Naive B cell (primary cell): Measurements from ENCODE around the gene CUX1. TPM values are rescaled to one million over a fixed set of nuclear protein-coding genes. Genes with fewer than 3 reads are reported as not detected.
A peak's percentile ranks its signal among the peaks of the same experiment; 100 is the strongest.
"Not testable (repeated sequence)": the region's sequence is repeated elsewhere in the genome, so short reads cannot be mapped to it uniquely, and the experiment has no call there.

Experiments
- ATAC-seq, 2 donors: fragments of 150-1000 bp; cut with Tn5 transposase; 2 replicates each; pipeline ENCODE4 v1.10.0; 2021; ENCODE audit warnings: low read depth in 2 of 2, mild to moderate bottlenecking in 2 of 2, moderate library complexity in 2 of 2
- DNase-seq: peaks from one replicate; pipeline ENCODE4 v3.0.0; 2022
- H3K27ac Mint-ChIP-seq, 6 donors: one replicate each; pipeline ENCODE4 v1.8.0; 2020 to 2022; ENCODE audit warnings: mild to moderate bottlenecking in 6 of 6, mixed read lengths in 6 of 6, moderate library complexity in 5 of 6, inconsistent platforms in 2 of 6
- H3K27me3 Mint-ChIP-seq, 3 donors: one replicate each; pipeline ENCODE4 v1.8.0; 2021 to 2022; ENCODE audit warnings: mixed read lengths in 3 of 3, mild to moderate bottlenecking in 1 of 3
- H3K36me3 Mint-ChIP-seq, 2 donors: one replicate each; pipeline ENCODE4 v1.8.0; 2020 to 2022; ENCODE audit warnings: mixed read lengths in 2 of 2, inconsistent platforms in 1 of 2, mild to moderate bottlenecking in 1 of 2
- H3K4me1 Mint-ChIP-seq, 3 donors: one replicate each; pipeline ENCODE4 v1.8.0; 2020 to 2022; ENCODE audit warnings: mixed read lengths in 3 of 3, inconsistent platforms in 1 of 3, mild to moderate bottlenecking in 1 of 3, moderate library complexity in 1 of 3
- H3K4me3 Mint-ChIP-seq, 8 donors: one replicate each; pipeline ENCODE4 v1.8.0; 2020 to 2022; ENCODE audit warnings: mild to moderate bottlenecking in 8 of 8, mixed read lengths in 8 of 8, moderate library complexity in 8 of 8, inconsistent platforms in 2 of 8
- H3K9me3 Mint-ChIP-seq, 7 donors: one replicate each; pipeline ENCODE4 v1.8.0; 2020 to 2022; ENCODE audit warnings: mixed read lengths in 7 of 7, mild to moderate bottlenecking in 5 of 7, inconsistent platforms in 2 of 7, moderate library complexity in 1 of 7
- polyA plus RNA-seq, 6 donors: library from polyadenylated mRNA; unstranded; fragments of 300-500 nt; fragmentation: Illumina TruSeq; gene quantifications; one replicate each; pipeline ENCODE4 v1.2.3, GENCODE V29; 2021; ENCODE audit warnings: low read depth in 6 of 6

CUX1 gene
- polyA plus RNA-seq, 6 donors from 2014 or later = 0.66 to 31.5 (median 14.5) TPM

DNA sequence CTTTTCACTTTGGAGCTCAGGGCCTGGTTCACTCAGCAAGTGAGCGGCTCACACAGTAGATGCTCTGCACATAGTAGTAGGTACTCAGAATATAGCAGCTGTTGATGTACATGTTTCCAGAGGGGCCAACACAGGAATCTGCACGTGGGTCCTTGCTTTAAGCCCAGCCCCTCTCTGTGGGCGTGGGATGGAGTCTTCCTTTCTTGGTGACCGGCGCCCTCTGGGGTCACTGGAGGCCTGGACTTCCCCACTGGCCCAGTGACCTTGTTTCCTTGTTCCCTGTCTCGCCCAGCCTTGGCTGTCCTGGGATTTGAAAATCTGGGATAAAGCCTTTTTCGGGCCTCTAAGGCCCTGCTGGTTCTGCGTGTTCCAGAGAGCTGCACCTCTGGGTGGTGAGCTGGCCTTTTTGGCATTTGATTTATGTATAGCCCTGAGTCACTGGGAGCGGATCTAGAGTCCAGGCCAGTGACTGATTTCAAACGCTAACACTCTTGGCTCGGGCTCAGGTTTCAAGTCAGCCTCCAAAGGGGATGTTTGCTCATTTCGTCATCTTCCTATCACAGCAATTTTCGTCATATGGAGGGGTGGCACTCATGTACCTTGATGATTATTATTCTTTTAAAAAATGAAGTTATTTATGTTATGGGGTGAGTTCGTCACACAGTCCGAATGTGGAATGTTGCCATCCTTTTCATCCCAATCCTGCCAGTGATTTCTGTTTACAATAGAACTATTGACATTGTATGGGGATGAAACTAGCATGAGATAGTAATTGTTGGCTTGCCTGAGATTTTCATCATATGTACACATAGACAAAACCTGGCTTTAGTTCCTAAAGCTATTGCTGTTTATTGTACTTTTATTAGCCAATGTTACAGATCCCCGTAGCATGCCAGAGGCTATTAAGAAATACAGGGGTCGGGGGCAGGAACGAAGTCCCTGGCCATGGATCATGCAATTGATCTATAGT, 65.5 kb downstream of the CUX1 start:
- peak overlapping the region in 1 of 6 donors; percentile 15 for H3K27ac Mint-ChIP-seq
- ATAC-seq = no peak
- no peaks in the 10 kb centered on the region for H3K36me3 Mint-ChIP-seq

DNA sequence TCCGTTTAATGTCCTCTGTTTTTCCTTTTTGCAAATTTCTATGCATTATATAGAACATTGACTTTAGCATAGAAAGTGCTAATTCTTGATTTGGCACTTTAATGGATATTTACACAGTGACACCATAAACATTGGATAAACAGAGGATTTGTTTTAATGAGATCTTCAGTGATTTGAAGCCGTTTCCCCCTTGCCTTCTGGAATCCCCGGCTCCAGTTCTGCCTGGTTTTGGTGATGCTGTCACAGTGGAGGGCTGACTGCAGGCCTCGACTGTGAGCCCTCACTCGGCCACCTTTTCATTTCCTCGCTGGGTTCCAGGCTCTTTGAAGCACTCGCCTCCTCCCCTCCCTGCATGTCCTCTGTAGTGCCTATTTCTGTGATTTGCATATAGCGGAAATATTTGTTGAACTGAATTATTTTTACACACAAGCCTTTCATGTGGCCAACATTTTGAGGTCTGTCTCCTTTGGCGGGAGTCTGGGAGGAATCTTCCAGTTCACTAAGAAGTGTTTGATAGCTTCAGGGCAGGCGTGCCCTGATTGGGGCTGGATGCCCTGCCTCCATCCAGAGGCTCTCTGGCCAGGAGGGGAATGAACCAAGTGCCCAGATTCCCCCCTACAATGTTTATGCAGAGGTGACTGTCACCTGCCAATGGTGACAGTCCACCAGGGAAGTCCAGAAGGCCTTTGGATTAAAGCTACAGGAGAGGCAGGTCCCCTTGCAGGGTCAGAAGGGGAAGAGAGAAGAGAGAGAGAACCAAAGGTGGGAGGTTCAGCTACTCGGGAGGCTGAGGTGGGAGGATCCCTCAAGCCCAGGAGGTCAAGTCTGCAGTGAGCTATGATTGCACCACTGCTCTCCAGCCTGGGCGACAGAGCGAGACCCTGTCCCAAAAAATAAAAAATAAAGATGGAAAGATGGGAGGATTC, 67.5 kb downstream of the CUX1 start:
- peak; percentile 19 for DNase-seq
- peak overlapping the region in 7 of 8 donors; percentile 79 to 86 (median 81) for H3K4me3 Mint-ChIP-seq

More for the DNA sequence above, 65.5 kb downstream of the CUX1 start:
- Mint-ChIP-seq H3K4me3 (no peak overlapping the region), H3K27me3 (no peaks in the 10 kb centered on the region), H3K4me1 (peaks cover 60 to 69% (median 68%) of the 10 kb centered on the region in 3 donors), H3K9me3 (no peaks in the 10 kb centered on the region)
- no peak for DNase-seq

GRCh38 chr7:101885597-101885955, 68.2 kb downstream of the CUX1 start:
- Mint-ChIP-seq H3K36me3 (no peaks in the 10 kb centered on the region), H3K9me3 (no peaks in the 10 kb centered on the region), H3K27me3 (no peaks in the 10 kb centered on the region), H3K4me1 (peaks cover 52 to 67% (median 66%) of the 10 kb centered on the region in 3 donors), H3K27ac (peak overlapping the region in 4 of 6 donors; percentile 54 to 94 (median 77)), H3K4me3 (peak overlapping the region in 6 of 8 donors; percentile 64 to 86 (median 80))
- DNase-seq (no peak), ATAC-seq (no peak)

More for the DNA sequence above, 67.5 kb downstream of the CUX1 start:
- Mint-ChIP-seq H3K36me3 (no peaks in the 10 kb centered on the region), H3K27me3 (no peaks in the 10 kb centered on the region), H3K27ac (peak overlapping the region; percentile 24 to 89 (median 84)), H3K9me3 (no peaks in the 10 kb centered on the region), H3K4me1 (peaks cover 57 to 73% (median 71%) of the 10 kb centered on the region in 3 donors)
- ATAC-seq = peak; percentile 78 to 83

GRCh38 chr7:101887352-101887751, 69.9 kb downstream of the CUX1 start:
- H3K4me3 Mint-ChIP-seq = peak overlapping the region in 6 of 8 donors; percentile 30 to 71 (median 34)
- H3K27ac Mint-ChIP-seq = peak overlapping the region in 4 of 6 donors; percentile 19 to 85 (median 76)
- not testable (repeated sequence) for H3K9me3 Mint-ChIP-seq, ATAC-seq, H3K36me3 Mint-ChIP-seq, H3K27me3 Mint-ChIP-seq, DNase-seq
- peaks cover 45 to 67% (median 54%) of the 10 kb centered on the region in 3 donors for H3K4me1 Mint-ChIP-seq

DNA sequence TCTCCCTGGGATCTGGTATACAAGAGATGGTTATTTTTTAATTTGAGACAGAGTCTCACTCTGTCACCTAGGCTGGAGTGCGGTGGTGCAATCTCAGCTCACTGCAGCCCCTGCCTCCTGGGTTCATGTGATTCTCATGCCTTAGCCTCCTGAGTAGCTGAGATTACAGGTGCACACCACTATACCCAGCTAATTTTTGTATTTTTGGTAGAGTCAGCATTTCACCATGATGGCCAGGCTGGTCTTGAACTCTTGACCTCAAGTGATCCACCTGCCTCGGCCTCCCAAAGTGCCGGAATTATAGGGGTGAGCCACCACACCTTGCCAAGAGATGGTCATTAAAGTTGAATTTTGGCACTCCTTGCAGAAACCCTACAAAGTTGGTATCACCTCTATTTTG, 71.1 kb downstream of the CUX1 start:
- DNase-seq, H3K36me3 Mint-ChIP-seq, H3K27me3 Mint-ChIP-seq, ATAC-seq, H3K9me3 Mint-ChIP-seq, H3K27ac Mint-ChIP-seq: not testable (repeated sequence)
- peaks cover 45 to 70% (median 54%) of the 10 kb centered on the region in 3 donors for H3K4me1 Mint-ChIP-seq
- H3K4me3 Mint-ChIP-seq = peak overlapping the region in 1 of 8 donors; percentile 47

GRCh38 chr7:101890749-101891523, 73.5 kb downstream of the CUX1 start:
- H3K27ac Mint-ChIP-seq = peak overlapping the region in 2 of 6 donors; percentile 43 to 73
- H3K9me3 Mint-ChIP-seq = no peaks in the 10 kb centered on the region
- H3K36me3 Mint-ChIP-seq = no peaks in the 10 kb centered on the region
- DNase-seq (no peak), ATAC-seq (no peak)
- H3K4me3 Mint-ChIP-seq = no peak overlapping the region
- H3K4me1 Mint-ChIP-seq = peaks cover 34 to 51% (median 42%) of the 10 kb centered on the region in 3 donors
- no peaks in the 10 kb centered on the region for H3K27me3 Mint-ChIP-seq

- peak overlapping the region in 2 of 6 donors; percentile 9 to 81 for H3K27ac Mint-ChIP-seq
- DNase-seq = no peak
- no peak for ATAC-seq
- no peaks in the 10 kb centered on the region for H3K27me3 Mint-ChIP-seq
- H3K4me3 Mint-ChIP-seq = no peak overlapping the region
- H3K9me3 Mint-ChIP-seq = no peaks in the 10 kb centered on the region
- H3K36me3 Mint-ChIP-seq = no peaks in the 10 kb centered on the region
- H3K4me1 Mint-ChIP-seq = peaks cover 24 to 49% (median 39%) of the 10 kb centered on the region in 3 donors
Observed at GRCh38 chr7:101891936-101892640, 74.7 kb downstream of the CUX1 start.

DNA sequence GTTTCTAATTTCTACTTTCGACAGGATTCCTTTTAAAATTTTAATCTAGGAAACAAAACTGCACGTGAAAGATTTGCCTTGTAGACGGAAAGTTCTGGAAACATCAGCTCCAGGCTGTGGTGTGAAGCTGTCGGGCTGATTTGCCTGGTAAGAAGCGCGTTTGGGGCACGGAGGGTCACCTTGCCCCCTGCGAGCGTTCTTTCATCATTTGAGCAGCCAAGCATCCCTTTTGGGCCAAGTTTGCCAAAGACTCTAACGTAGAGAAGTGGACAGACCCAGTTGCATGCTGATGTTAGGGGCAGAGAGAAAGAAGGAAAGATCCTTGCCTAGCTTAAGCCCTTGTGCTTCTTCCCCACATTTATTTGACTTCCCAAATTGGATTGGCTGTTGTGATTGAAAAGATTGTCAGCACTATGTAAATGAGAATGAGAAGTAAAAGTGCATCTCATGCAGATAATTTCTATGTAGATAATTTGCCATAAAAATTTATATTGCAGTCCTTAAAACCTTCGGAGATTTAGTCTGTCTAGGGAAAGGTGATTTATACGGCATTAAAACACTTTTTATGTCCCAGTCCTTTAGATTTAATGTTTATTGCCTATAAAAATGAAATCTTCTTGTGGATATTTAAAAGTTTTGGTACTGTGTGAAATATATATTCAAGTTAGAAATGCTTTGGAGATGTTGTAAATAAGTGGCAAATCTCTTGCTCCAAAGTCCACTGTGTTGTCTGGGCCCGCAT, 76.1 kb downstream of the CUX1 start:
- Mint-ChIP-seq H3K27me3 (no peaks in the 10 kb centered on the region), H3K4me1 (peaks cover 11 to 41% (median 31%) of the 10 kb centered on the region in 3 donors), H3K27ac (peak overlapping the region in 2 of 6 donors; percentile 18 to 57), H3K36me3 (no peaks in the 10 kb centered on the region), H3K4me3 (no peak overlapping the region), H3K9me3 (no peaks in the 10 kb centered on the region)
- DNase-seq (no peak), ATAC-seq (no peak)

- ATAC-seq = no peak
- peaks cover 11 to 29% (median 27%) of the 10 kb centered on the region in 3 donors for H3K4me1 Mint-ChIP-seq
- H3K36me3 Mint-ChIP-seq = no peaks in the 10 kb centered on the region
Observed at GRCh38 chr7:101896316-101896715, 78.9 kb downstream of the CUX1 start.

GRCh38 chr7:101896941-101897340, 79.5 kb downstream of the CUX1 start:
- H3K27ac Mint-ChIP-seq = no peak overlapping the region
- H3K4me3 Mint-ChIP-seq = no peak overlapping the region
- no peaks in the 10 kb centered on the region for H3K36me3 Mint-ChIP-seq
- H3K27me3 Mint-ChIP-seq = no peaks in the 10 kb centered on the region
- H3K9me3 Mint-ChIP-seq = no peaks in the 10 kb centered on the region
- ATAC-seq (no peak), DNase-seq (no peak)
- peaks cover 11 to 24% (median 23%) of the 10 kb centered on the region in 3 donors for H3K4me1 Mint-ChIP-seq

More at GRCh38 chr7:101896316-101896715, 78.9 kb downstream of the CUX1 start:
- H3K27ac Mint-ChIP-seq = peak overlapping the region in 1 of 6 donors; percentile 88
- H3K4me3 Mint-ChIP-seq = no peak overlapping the region
- no peak for DNase-seq
- no peaks in the 10 kb centered on the region for H3K27me3 Mint-ChIP-seq
- H3K9me3 Mint-ChIP-seq = no peaks in the 10 kb centered on the region

DNA sequence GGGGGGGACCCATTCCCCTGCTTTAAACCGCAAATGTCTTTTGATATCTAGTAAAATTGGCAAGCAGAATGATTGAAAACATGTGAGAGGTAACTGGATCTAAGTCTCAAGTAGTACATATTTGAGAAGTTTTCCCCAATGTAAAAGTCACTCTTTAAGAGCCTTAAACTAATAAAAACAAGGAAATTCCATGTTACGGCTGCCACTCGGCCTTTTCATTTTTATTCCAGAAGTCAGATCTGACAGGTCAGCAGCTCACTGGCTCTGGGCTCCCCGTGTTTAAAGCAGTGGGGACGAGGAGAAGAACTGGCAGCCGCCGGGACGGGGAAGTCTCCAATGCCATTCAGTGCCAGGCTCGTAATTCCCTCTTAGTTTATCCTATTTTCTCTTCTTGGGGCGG, 80.7 kb downstream of the CUX1 start:
- Mint-ChIP-seq H3K27ac (peak overlapping the region in 2 of 6 donors; percentile 2 to 23), H3K4me3 (no peak overlapping the region), H3K36me3 (no peaks in the 10 kb centered on the region), H3K27me3 (no peaks in the 10 kb centered on the region), H3K9me3 (no peaks in the 10 kb centered on the region), H3K4me1 (peaks cover 13 to 26% (median 24%) of the 10 kb centered on the region in 3 donors)
- DNase-seq (no peak), ATAC-seq (no peak)
